Activated CD8-positive, alpha-beta T cell treated with anti-CD3 and anti-CD28 coated beads for 36 hours (primary cell): ENCODE measurements around the gene DGKB. TPM values are rescaled to one million over a fixed set of nuclear protein-coding genes. Genes with fewer than 3 reads are reported as not detected.

Source experiments
- ATAC-seq: fragments of 200-7000 bp; cut with Tn5 transposase; one replicate; pipeline ENCODE4 v1.10.0; 2021; ENCODE audit warnings: mild to moderate bottlenecking, moderate library complexity
- CTCF ChIA-PET: fragments of 350-600 bp; sonication (Branson Sonifier 250); formaldehyde crosslinking; loops from one replicate; lab custom pipeline; 2021; ENCODE audit warnings: antibody characterized with exemption; lab: Charles Lee
- POLR2A ChIA-PET: fragments of 350-600 bp; sonication (Branson Sonifier 250); formaldehyde crosslinking; loops from one replicate; lab custom pipeline; 2021; ENCODE audit warnings: antibody characterized with exemption; lab: Charles Lee
- DNase-seq: peaks from one replicate; pipeline ENCODE4 v3.0.0-alpha.2; 2020
- H3K27ac Mint-ChIP-seq: one replicate; pipeline ENCODE4 v1.8.0; 2021; ENCODE audit warnings: mild to moderate bottlenecking, mixed read lengths
- H3K27me3 Mint-ChIP-seq: one replicate; pipeline ENCODE4 v1.8.0; 2021; ENCODE audit warnings: mixed read lengths
- H3K36me3 Mint-ChIP-seq: one replicate; pipeline ENCODE4 v1.8.0; 2021; ENCODE audit warnings: low read depth, mixed read lengths
- H3K4me1 Mint-ChIP-seq: one replicate; pipeline ENCODE4 v1.8.0; 2021; ENCODE audit warnings: low read depth, mixed read lengths
- H3K4me3 Mint-ChIP-seq: one replicate; pipeline ENCODE4 v1.8.0; 2021; ENCODE audit warnings: mild to moderate bottlenecking, moderate library complexity, mixed read lengths
- H3K9me3 Mint-ChIP-seq: one replicate; pipeline ENCODE4 v1.8.0; 2021; ENCODE audit warnings: mixed read lengths
- CTCF ChIP-seq: fragments of 200-600 bp; IDR thresholded peaks from one replicate; pipeline ENCODE4 v1.8.0; 2022; ENCODE audit warnings: antibody characterized with exemption, mild to moderate bottlenecking
- intact Hi-C: fragments of 100-400 bp; cut with micrococcal nuclease; formaldehyde crosslinking; loops from one replicate; pipeline ENCODE4 v1.10.0; 2022
- total RNA-seq, 2 experiments: library from RNA; stranded (reverse); gene quantifications; one replicate each; pipeline ENCODE4 v1.2.3, GENCODE V29; 2021

Gene DGKB
- total RNA-seq, 2 experiments from 2014 or later, result not detected

GRCh38 chr7:14570750-14571607 lies 331.6 kb downstream of the DGKB start:
- POLR2A ChIA-PET, result no interaction called here
- Mint-ChIP-seq H3K27ac (no peak overlapping the region), H3K4me3 (no peak overlapping the region), H3K9me3 (peaks cover 5% of the 10 kb centered on the region), H3K4me1 (no peaks in the 10 kb centered on the region), H3K36me3 (no peaks in the 10 kb centered on the region), H3K27me3 (no peaks in the 10 kb centered on the region)
- intact Hi-C loops, result no loop called here
- CTCF ChIA-PET, result no interaction called here
- DNase-seq (no peak), ATAC-seq (no peak)
- TF ChIP-seq CTCF, result no peak

- Mint-ChIP-seq H3K27me3 (no peaks in the 10 kb centered on the region), H3K4me1 (no peaks in the 10 kb centered on the region), H3K4me3 (no peak overlapping the region), H3K27ac (no peak overlapping the region), H3K9me3 (no peaks in the 10 kb centered on the region), H3K36me3 (no peaks in the 10 kb centered on the region)
- DNase-seq (no peak), ATAC-seq (no peak)
- POLR2A ChIA-PET, result no interaction called here
- TF ChIP-seq CTCF, result no peak
- intact Hi-C loops, result no loop called here
- CTCF ChIA-PET, result no interaction called here
These were observed 350.5 kb downstream of the DGKB start for GRCh38 chr7:14552060-14552459.

- POLR2A ChIA-PET, result no interaction called here
These were observed 351.2 kb downstream of the DGKB start for GRCh38 chr7:14551310-14551709.

GRCh38 chr7:14542624-14543023 lies 359.9 kb downstream of the DGKB start:
- ChIA-PET CTCF (no interaction called here), POLR2A (no interaction called here)
- no peak for TF ChIP-seq CTCF
- Mint-ChIP-seq H3K27me3 (no peaks in the 10 kb centered on the region), H3K4me1 (no peaks in the 10 kb centered on the region), H3K36me3 (no peaks in the 10 kb centered on the region), H3K9me3 (peaks cover 4% of the 10 kb centered on the region), H3K4me3 (no peak overlapping the region), H3K27ac (no peak overlapping the region)
- no peak for DNase-seq
- ATAC-seq, result no peak
- intact Hi-C loops, result no loop called here

More at GRCh38 chr7:14551310-14551709, 351.2 kb downstream of the DGKB start:
- Mint-ChIP-seq H3K27me3 (no peaks in the 10 kb centered on the region), H3K9me3 (no peaks in the 10 kb centered on the region), H3K4me3 (no peak overlapping the region), H3K4me1 (no peaks in the 10 kb centered on the region), H3K36me3 (no peaks in the 10 kb centered on the region), H3K27ac (no peak overlapping the region)
- no peak for DNase-seq
- no peak for ATAC-seq
- intact Hi-C loops, result no loop called here
- CTCF ChIA-PET, result no interaction called here
- TF ChIP-seq CTCF, result no peak

GRCh38 chr7:14521183-14521582 lies 381.4 kb downstream of the DGKB start:
- Mint-ChIP-seq H3K27me3 (no peaks in the 10 kb centered on the region), H3K27ac (no peak overlapping the region), H3K4me3 (no peak overlapping the region), H3K9me3 (peaks cover 4% of the 10 kb centered on the region), H3K4me1 (no peaks in the 10 kb centered on the region), H3K36me3 (no peaks in the 10 kb centered on the region)
- ATAC-seq, result no peak
- DNase-seq, result no peak
- ChIA-PET CTCF (no interaction called here), POLR2A (no interaction called here)
- TF ChIP-seq CTCF, result no peak
- intact Hi-C loops, result no loop called here
